Choroid plexus epithelial cell (primary cell): ENCODE data around the gene RNF208.

Experiments used
- DNase-seq: peaks from one replicate; pipeline ENCODE4 v3.0.0-alpha.2; 2010; ENCODE audit warnings: low read depth
- H3K4me3 ChIP-seq: 2 replicates; pipeline ENCODE4 v1.5.1; 2011; ENCODE audit warnings: low read depth, mild to moderate bottlenecking, control low read depth, low read length, moderate library complexity
- CTCF ChIP-seq: conservative IDR thresholded peaks from 2 replicates; pipeline ENCODE4 v1.5.1; 2011; ENCODE audit warnings: low read depth, mild to moderate bottlenecking, control low read depth, inconsistent platforms, low read length, moderate library complexity

RNF208 gene

DNA sequence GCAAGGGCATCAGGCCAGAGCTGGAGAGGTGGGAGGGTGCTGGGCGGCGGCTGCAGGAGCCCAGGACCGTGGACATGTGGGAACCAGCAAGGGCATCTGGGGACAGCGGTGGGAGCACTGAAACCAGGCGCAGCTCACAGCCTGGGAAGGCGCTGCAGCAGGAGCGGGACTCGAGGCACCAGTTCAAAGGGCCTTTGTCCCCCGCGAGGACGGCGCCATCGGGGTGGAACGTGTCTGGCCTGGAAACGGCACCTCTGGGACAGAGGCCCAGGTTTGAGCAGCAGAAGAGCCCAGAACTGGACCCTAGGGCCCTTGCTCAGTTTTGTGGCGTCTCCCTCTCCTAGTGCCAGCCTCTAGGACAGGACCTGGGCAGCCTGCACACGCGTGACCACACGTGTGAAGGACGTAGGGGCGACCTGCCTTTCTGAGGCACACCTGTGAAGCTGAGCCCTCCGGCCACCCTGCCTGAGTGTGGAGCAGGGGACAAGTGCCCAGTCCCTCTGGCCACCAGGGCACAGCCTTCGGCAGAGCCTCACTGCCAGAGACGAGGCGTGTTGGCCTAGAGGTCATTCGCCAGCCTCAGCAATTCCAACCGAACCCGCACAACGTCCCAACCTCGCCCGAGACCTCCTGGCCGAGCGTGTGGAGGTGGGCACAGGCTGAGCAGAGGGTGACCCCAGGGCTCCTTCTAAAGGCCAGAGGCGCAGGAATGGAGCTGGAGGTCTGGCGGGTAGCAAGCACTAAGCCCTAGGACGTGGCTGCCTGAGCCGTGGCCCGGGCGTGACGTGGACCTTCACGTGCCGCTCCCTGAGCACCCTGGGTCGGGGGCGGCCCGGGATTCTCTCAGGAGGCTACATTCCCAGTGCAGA is 48.0 kb downstream of the RNF208 start:
- no peak for TF ChIP-seq CTCF
- no peak for DNase-seq
- H3K4me3 ChIP-seq = no peak overlapping the region

DNA sequence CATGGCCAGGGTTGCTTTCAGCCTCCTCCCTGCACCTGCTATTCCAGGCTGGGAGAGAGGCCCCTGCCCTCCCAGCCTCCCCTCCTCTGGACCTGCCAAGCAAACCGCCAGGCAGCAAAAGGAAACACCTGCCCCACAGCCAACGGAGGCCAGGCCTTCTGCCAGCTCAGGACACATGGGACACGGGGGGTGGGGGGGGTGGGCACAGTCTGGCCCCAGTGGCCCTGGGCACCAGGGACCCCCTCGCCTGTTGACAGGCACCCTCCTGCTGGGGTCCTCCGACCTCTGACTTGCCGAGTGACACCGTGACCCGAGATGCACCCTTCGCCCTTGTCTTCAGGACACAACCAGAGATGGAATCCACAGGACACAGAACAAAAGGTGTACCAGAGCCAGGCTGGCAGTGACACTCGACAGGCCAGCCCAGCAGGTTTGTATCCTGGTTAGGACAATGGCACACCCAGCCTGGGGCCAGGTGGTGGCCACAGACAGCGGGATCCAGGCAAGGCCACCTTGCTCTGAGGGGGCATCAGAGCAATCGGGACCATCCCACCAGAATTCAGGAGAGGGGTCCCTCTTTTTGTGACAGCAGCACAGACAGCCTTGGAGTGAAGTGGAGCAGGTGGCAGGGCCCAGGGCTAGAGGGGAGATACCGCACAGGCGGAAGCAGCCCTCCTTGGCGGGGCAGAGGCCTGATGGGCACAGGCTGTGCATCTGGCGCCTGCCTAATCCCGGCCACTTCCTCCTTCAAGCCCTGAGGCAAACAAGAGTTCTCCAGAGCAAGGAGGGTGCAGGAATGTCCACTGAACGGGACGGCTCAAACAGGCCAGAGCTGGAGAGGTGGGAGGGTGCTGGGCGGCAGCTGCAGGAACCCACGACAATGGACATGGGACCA is 48.9 kb downstream of the RNF208 start:
- no peak for TF ChIP-seq CTCF
- no peak for DNase-seq

DNA sequence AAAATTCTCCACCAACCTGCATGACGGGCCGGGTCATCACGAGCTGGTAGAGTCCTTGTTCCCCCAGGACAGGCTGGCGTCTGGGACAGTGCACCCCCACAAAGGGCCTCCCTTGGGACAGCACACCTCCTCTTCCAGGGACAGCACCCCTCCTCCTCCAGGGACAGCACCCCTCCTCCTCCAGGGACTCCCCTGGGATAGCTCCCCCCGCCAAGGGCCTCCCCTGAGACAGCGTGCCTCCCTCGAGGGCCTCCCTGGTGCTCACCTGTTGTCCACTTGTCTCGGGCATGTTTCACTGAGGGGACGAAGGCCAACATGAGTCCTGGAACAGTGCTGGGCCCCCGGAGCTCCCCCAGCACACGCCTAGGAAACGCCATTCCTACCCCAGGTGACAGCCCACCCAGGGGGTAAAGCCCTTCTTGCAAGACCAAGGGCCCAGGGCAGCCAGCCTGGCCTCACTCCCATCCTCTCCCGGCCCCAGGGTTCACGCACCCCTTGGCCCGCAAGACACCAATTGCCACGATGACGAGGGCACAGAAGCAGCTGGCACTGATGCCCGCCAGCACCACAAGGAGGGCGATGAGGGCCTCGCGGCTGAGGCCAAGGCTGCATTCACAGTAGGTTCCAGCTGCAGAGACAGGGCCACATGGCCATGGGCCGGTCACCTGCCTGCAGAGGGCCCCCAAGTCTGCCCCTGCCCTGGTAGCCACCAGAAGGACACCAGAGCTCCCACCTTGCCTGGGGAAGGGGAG is 50.7 kb downstream of the RNF208 start:
- no peak for TF ChIP-seq CTCF
- no peak for DNase-seq
- no peak overlapping the region for H3K4me3 ChIP-seq

More for the DNA sequence above, 48.9 kb downstream of the RNF208 start:
- no peak overlapping the region for H3K4me3 ChIP-seq

DNA sequence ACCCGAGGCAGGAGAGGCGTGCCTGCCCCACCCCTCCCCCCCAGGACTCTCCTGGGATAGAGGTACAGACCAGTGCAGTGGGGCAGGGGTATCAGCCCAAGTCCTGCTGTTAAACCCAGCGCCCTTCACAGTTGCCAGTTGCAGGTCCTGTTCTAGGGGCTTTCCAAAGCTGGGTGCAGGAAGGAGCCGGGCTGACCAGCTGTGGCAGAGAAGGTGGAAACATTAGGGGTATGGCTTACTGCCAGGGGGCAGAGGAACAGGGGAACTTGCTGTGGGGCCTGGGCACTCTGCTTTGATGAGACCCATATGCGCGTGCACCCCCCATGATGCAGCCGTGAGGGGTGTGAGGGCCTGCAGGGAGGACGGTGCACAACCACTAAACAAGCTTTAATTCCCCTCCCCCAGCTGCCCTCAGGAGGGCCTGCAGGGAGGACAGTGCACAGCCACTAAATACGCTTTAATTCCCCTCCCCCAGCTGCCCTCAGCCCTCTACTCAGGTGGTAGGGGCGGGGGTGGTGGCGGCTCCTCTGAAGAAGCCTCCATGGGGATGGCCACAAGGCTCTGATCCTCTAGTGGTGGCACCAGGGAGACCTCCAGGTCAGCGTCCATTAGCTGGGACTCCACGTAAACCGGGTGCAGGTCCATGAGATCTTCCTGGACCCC is 51.4 kb downstream of the RNF208 start:
- DNase-seq = no peak
- TF ChIP-seq CTCF = no peak
- H3K4me3 ChIP-seq = no peak overlapping the region
